GM18519 (cell line): Measurements from ENCODE around the gene FAM193A.

Experiments
- ATAC-seq: cut with Tn5 transposase; IDR thresholded peaks from one replicate; pipeline ENCODE4 v1.9.1; 2021; ENCODE audit warnings: mild to moderate bottlenecking, moderate library complexity; ENCODE audit not compliant: unreplicated experiment, low FRiP score

FAM193A gene, protein sequence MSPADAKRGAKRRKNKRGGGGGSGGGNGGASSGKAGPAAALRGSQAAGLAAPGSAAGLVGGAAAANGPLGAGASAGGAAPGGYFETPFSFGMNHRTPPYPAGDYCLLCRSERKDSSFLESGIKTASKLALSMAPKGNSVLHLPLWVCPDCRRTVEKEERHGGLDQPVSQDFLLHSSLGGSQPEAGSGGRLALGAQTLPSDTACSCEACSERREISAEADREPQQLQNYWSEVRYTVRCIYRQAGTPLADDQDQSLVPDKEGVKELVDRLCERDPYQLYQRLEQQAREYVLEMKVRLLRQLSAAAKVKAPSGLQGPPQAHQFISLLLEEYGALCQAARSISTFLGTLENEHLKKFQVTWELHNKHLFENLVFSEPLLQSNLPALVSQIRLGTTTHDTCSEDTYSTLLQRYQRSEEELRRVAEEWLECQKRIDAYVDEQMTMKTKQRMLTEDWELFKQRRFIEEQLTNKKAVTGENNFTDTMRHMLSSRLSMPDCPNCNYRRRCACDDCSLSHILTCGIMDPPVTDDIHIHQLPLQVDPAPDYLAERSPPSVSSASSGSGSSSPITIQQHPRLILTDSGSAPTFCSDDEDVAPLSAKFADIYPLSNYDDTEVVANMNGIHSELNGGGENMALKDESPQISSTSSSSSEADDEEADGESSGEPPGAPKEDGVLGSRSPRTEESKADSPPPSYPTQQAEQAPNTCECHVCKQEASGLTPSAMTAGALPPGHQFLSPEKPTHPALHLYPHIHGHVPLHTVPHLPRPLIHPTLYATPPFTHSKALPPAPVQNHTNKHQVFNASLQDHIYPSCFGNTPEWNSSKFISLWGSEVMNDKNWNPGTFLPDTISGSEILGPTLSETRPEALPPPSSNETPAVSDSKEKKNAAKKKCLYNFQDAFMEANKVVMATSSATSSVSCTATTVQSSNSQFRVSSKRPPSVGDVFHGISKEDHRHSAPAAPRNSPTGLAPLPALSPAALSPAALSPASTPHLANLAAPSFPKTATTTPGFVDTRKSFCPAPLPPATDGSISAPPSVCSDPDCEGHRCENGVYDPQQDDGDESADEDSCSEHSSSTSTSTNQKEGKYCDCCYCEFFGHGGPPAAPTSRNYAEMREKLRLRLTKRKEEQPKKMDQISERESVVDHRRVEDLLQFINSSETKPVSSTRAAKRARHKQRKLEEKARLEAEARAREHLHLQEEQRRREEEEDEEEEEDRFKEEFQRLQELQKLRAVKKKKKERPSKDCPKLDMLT (N-terminal part only)

DNA sequence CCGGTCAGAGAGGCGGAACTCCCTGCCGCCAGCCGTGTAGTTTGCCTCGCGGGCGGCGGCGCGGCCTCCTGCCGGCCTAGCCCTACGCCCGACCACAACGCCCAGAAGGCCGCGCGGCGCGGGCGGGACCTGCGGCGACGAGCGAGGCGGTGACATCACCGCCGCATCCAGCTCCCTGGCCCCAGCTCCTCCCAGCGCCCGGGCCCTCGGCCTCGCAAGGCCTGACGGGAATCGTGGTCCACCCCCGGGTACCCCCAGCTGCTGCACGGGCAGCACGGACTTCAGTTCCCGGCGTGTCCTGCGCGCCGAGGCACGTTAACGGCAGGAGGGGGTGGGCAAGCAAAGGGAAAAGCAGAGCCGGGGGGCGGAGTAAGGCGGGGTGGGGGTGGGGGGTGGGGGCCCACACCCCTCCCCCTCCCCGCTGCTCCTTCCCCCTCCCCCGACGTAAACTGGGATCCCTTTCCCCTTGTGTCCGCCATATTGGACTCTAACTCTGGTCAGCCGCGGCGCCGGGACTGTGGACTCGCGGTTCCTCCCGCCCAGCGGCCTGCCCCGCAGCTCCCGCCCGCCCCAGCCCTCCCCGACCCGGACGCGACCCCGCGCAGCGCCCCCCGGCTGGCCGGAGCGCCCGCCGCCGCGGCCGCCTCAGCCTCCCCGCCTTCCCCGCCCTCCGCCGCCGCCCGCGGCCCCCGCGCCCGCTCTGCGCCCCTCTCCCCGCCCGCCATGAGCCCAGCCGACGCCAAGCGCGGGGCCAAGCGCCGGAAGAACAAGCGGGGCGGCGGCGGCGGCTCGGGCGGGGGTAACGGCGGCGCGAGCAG is at the start of gene FAM193A:
TSS of gene FAM193A (plus strand) at position 455 of the 818 bp plus-strand sequence. CDS start at position 724, 269 bp downstream.
- peak; percentile 69 for ATAC-seq

DNA sequence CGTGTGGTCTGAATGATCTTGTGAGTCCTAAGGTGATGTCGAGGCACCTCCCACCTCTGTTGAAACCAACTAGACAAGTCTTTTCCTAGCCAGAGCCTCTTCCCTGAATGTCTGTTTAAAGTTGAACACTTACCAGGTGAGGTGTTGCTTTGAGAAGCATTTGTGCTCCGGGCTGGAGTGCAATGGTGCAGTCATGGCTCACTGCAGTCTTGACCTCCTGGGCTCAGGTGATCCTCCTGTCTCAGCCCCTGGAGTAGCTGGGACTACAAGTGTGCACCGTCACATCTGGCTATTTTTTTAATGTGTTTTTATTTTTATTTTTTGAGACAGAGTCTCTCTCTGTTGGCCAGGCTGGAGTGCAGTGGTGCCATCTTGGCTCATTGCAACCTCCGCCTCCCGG is 49.5 kb upstream of the FAM193A start:
- ATAC-seq, result no peak

DNA sequence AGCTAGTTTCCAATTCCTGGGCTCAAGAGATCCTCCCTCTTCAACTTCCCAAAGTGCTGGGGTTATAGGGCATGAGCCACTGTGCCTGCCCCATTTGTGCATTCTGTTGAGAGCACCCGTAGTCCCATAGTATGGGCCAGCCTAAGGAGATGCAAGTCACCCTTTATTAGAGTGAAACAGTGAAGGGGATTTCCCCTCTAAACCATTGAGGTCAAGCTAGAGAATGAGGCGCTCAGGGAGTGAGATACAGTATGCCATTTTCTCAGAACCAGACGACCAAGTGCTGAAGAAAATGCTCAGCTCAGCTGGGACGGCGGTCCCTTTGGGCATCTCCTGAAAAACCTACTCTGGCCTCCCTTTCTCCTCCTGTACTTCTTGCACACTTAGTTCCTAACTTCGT is 48.8 kb upstream of the FAM193A start:
- ATAC-seq, result no peak

DNA sequence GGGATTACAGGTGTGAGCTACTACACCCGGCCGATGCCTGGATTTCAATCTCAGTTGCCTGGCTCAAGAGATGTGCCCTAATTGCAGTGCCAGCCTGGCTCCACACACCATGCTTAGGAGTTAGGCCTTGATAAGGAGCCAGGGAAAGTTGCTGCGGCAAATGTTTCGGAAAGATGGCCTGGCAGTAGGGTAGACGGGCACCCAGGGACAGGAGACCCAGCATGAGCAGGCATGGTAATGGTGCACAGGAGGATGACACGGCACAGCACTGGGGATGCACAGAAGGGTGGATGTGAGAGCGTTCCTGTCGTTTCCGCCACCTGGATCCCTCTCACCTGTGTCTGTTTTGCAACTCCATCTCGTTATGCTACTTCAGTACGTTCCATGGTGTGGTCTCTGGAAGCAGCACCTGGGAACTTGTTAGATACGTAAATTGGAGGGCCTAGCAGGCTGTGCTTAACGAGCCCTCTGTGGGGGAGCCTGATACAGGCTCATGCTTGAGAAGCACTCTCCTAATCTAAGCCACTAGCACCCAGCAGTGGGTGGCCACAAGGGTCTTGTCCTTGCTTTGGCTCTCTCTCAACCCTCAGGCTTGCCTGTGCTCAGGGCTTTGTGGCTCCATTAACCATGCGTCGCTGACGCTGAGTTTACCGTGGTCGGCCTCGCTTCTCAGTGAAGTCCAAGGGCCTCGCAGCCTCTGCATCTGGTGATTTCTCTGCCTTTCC is 47.2 kb upstream of the FAM193A start:
- ATAC-seq, result no peak

DNA sequence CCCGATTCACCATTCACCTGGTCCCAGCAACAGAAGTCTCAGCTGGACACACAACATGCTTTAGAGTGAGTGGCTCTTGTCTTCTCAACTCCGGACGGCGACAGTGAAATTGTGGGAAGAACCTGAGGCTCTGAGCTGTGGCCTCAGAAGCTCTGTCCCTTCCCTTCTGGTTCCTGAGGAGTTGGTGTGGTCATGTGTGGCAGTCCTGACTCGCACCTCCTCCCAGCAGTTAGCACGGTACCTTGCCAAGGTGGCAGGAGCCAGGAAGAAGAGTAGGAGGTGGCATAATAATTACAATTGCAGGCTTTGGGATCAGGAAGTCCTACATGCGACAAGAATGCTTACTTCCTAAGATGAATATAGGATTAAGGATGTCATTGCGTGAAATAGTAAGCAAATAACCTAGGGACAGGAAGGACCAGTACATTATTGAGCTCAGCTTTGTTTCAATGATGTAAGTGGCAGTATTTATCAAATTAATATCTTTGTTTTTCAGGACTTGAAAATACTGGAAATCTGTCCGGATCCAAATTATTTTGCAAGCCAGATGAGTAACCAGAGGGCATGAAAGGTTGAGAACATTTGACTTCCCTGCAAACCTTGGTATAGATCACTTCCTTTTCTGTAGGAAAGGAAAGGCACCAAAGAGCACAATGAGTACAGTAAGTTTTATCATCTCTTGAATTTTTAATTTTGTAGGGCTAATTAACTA is 46.5 kb upstream of the FAM193A start:
- no peak for ATAC-seq

DNA sequence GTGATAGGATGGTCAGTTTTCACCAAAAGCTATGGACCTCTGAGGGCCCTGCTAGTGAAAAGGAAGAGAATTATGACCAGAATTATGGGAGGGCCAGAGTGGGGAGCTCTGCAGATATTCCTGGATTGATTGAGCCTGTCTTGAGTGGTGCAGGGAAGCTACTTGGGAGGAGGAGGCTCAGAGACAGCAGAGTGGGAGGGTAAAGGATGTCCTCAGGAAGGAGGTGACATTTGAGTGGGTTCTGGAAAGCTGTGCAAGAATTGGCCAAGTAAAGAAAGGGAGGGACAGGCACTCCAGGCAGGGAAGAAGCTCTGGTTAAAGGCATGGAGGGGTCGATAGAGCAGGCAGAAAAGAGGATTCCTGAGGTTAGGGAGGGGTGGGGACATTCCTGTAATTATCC is 43.5 kb upstream of the FAM193A start:
- ATAC-seq, result no peak

DNA sequence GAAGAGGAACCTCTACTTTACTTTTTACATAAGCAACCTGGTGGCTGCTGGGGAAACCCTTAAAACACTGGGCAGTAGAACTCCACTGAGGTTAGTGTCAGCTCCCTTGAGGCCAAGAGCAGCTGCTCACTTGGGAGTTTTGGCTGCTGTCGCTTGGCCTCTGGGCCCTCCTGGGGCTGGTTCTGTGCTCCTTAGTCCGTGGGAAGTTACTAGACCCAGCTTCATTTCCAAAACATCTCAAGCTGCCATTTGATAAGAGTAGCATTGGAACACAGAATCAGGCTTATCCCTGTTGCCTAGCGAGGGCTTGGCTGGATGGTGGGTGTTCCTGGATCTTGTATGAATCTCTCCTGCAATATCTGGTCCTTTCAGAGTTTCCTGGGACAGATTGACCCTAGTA is 41.5 kb upstream of the FAM193A start:
- ATAC-seq, result no peak

DNA sequence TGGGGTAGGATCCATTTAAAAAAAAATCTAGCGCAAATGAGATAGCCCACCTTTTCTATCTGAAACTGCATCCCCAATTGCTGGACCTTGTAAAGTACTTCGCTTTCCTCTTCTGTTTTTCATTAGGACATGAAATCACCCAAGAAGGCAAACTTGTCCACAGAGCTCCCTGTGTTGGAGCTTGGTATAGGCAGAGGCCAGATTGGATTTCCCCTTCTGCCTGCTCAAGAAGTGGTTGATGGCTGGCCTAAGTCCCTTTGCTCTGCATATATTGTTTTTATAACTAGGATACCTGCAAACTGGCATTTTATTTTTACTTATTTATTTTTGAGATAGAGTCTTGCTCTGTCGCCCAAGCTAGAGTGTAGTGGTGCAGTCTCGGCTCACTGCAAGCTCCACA is 39.1 kb upstream of the FAM193A start:
- ATAC-seq, result no peak

DNA sequence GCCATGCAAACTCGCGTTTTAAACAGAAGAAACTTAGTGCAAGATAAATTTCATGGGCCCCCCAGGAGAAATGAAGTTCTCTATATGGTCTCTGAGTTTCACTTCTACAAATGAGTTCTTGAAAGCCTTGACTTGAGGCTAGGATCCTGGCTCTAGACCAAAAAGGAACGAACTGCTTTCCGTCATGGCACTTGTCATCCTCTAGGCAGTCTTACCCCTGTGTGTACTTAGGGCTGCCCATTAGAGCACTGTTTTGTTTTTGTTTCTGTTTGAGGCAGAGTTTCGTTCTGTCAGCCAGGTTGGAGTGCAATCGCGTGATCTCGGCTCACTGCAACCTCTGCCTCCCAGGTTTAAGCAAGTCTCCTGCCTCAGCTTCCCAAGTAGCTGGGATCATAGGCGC is 38.5 kb upstream of the FAM193A start:
- peak; percentile 79 for ATAC-seq

DNA sequence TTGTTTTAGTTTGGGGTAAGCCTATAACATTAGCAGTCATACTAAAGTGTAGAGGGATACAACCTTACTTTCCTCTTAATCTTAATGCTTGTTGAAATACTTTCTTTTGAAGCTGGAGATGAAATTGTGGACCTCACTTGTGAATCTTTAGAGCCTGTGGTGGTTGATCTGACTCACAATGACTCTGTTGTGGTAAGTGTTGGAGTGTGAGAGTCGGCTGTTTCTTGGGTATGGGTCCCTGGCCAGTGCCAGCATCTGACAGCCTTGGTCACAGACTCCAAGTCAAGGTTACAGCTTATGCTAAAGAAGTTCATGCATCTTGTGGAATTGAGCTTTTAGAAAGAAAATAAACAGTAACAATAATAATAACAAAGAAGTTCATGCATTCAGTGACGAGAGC is 35.9 kb upstream of the FAM193A start:
- ATAC-seq, result no peak

DNA sequence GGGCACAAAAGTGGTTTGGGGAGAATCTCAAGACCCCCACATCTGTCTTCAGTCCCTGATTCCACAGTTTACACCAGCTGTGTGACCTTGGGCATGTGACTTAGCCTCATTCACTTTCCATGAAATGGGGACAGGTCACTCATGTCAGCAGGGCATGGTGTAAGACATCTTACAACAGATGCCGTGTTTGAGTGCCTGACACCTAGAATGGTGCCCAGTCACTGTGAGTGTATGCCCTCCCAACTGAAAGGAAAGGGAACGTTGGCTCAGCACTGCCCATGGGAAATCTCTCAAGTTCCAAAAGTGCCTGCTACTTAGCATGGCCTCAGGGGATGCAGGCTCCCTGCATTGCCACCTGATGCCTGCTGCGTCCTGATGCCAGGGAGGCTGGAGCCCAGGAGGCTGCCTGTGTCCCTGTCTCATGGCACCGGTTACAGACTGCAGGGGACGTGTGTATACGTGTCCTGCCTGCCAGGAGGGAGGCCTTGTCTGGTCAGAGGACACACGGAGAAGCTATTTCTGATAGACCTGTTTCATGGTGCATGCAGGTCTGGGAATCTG is 35.3 kb upstream of the FAM193A start:
- no peak for ATAC-seq

DNA sequence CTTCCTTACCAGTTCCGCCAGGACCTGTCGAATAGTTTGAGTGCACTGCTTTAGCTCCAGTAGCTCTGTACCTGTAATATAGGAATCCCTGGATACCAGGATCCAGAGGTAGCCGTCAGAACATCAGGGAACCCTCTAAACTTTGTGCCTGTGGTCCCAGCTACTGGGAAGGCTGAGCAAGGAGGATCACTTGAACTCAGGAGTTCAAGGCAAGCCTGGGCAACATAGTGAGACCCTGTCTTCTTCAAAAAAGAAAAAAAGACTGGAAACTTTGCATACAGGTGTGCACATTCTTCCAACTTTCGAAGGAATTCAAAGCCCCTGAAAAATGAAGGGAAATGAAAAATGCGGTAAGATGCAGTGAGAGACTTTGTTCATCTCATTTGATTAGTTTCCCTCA is 32.6 kb upstream of the FAM193A start:
- no peak for ATAC-seq

DNA sequence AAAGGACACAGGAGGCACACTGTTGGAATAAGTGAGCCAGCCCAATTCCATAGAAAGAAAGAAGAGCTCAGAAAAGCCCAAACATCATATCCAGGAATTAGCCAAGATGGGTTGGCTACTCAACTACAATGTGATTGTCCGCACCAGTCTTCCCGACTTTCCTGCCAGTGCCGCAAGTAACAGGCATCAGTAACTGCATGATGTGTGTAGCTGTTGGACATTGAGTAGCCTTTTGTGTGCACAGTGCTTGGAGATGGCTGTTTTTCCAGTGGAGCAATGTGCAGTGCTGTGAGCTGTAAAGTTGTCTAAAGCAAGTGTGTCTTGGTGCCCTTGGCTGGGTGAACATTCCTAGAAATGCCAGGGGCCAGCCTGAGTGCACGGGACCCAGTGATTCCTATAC is 29.2 kb upstream of the FAM193A start:
- no peak for ATAC-seq

DNA sequence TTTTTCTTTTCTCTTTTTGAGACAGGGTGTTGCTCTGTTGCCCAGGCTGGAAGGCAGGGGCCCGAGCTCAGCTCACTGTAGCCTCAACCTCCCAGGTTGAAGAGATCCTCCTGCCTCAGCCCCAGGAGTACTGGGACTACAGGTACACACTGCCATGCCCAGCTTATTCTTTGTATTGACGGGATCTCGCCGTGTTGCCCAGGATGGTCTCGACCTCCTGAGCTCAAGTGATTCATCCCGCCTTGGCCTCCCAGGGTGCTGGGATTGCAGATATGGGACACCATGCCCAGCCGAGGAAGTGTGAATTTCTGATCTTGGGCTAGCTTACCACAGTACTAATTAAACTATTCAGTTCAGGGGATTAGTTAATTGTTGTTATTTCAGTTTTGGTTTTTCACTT is 28.6 kb upstream of the FAM193A start:
- ATAC-seq, result no peak

DNA sequence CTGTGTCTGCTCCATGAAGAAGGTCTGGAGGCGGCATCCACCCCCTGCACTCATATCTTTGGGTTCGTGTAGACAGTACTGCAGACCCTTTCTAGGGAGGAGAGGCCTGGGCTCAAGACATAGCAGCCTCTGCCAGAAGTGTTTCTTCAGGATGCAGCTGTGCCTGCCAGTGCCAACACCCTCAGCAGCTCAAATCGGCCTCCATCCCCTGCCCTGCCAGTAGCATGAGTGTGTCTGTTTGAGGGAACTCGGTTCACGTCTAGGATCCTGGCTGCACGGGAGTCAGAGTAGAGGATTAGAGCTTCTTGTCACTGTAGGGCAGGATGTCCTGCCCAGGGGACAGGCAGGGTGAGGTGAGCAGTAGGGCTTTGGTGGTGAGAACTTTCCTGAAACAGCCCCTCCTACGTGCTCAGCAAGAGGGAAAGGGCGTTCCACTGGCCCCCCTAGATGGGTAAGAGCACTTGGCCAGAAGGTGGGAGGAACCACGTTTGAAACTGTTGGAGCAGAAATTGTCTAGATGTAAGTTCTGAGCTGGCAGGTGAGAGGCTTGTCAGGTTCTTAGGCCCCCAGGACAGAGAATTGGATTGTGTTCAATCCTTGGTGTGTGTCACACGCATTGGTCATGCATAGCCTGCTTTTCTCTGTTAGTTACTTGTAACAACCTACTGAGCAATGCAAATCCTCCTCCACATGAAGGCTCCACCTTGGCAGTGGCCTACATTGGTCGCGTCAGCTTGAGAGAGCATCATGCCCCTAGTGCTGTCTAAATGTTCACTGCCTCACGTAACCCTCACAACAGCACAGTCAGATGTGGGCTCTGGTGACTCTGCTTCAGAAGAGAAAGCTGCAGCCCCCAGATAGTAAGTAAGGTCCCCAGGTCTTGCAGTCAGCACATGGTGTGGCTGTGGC is 25.8 kb upstream of the FAM193A start:
- ATAC-seq, result no peak

DNA sequence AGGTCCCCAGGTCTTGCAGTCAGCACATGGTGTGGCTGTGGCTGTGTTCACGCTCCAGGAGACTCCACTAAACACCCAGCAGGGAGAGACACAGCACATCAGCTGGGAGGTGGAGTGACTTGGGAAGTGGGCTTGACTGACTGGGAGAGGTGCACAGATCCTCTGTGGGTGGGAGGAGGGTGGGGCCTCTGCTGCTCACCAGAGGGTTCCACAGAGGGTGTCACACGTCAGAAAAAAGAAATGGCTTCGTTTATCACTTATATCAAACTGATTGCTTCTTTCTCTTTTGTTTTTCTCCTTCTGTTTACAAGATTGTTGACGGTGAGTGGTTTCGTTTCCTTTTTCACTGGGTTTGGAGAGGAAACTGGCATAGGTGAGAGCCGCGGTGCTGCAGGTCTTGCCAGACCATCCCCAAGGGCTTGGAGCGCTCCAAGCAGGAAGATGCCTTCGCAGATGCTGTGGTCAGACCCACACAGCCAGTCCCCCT is 24.8 kb upstream of the FAM193A start:
- ATAC-seq, result no peak

DNA sequence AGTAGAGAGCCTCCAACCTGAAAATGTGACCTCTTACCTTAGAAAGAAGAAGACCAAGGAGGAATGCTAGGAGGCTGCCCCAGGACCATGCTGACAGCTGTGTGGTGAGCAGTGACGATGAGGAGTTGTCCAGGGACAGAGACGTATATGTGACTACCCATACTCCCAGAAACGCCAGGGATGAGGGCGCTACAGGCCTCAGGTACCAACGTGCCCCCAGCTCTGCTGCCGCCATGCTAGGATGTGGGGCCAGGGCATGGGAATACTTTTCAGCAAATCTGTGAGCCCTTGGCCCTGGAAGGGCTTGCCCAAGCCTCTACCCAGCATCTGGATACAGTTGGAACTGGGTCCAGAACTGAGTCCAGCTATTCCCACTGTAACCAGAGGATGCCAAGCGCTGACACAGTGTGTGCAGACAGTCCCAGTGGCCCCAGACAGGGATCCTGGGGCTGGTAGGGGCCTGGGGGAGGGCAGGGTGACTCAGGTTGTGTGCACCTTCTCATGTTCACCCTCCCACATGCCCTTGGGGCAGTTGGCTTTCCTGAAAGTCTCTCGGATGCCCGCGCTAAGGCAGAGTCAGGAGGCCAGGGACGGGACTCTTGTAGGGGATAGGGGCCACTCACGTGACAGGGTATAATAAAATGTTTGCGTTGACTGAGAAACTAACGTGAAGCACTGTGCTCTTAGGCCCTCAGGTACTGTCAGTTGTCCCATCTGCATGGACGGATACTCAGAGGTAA is 23.9 kb upstream of the FAM193A start:
- no peak for ATAC-seq
